ENCODE measurements around the gene SRPRA.

DNA sequence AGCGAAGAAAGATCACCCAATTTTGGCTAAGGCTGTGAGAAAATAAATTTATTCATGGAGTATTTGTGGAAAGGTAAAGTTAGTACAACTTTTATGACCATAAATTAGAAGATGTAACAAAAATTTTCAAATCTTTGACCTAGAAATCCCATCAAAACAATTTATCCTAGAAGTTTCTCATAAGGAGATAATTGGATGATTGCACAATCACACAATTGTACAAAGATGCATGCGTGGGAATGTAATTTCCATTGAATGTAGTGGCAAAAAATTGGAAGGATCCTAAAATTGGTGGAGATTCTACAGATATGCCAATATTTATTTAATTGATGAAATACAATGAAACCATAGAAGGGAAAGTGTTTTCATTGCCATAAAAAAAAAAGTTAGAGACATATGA is 11.6 kb downstream of the SRPRA start:
- TF ChIP-seq, protein P1, sequence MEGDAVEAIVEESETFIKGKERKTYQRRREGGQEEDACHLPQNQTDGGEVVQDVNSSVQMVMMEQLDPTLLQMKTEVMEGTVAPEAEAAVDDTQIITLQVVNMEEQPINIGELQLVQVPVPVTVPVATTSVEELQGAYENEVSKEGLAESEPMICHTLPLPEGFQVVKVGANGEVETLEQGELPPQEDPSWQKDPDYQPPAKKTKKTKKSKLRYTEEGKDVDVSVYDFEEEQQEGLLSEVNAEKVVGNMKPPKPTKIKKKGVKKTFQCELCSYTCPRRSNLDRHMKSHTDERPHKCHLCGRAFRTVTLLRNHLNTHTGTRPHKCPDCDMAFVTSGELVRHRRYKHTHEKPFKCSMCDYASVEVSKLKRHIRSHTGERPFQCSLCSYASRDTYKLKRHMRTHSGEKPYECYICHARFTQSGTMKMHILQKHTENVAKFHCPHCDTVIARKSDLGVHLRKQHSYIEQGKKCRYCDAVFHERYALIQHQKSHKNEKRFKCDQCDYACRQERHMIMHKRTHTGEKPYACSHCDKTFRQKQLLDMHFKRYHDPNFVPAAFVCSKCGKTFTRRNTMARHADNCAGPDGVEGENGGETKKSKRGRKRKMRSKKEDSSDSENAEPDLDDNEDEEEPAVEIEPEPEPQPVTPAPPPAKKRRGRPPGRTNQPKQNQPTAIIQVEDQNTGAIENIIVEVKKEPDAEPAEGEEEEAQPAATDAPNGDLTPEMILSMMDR (IDR thresholded peaks at IDR 0.05; ENCODE audit: low read length), result no peak
- TF ChIP-seq EZH2 (optimal IDR thresholded peaks at IDR 0.05; ENCODE audit: low read depth, low read length), result no peak
- TF ChIP-seq EZH2phosphoT487 (IDR thresholded peaks at IDR 0.05; ENCODE audit: low read length), result no peak

All from MM.1S (cell line).